ENCODE results near the gene CLEC3B.

The CLEC3B gene

GRCh38 chr3:45003859-45004258, 22.2 kb upstream of the CLEC3B start:
- no peak for DNase-seq (ENCODE audit: low read depth)

- no peak for DNase-seq (ENCODE audit: low read depth)
These were observed 19.0 kb upstream of the CLEC3B start for GRCh38 chr3:45007091-45007490.

- no peak for DNase-seq (ENCODE audit: low read depth)
These were observed 18.0 kb upstream of the CLEC3B start for GRCh38 chr3:45008117-45008516.

GRCh38 chr3:45009868-45010267, 16.2 kb upstream of the CLEC3B start:
- no peak for DNase-seq (ENCODE audit: low read depth)

- no peak for DNase-seq (ENCODE audit: low read depth)
These were observed 15.2 kb upstream of the CLEC3B start for GRCh38 chr3:45010811-45011333.

- DNase-seq (ENCODE audit: low read depth) = no peak
These were observed 14.2 kb upstream of the CLEC3B start for GRCh38 chr3:45011756-45012508.

- DNase-seq (ENCODE audit: low read depth) = no peak
These were observed 13.5 kb upstream of the CLEC3B start for GRCh38 chr3:45012577-45012976.

- no peak for DNase-seq (ENCODE audit: low read depth)
These were observed 9.2 kb upstream of the CLEC3B start for GRCh38 chr3:45016916-45017315.

- no peak for DNase-seq (ENCODE audit: low read depth)
These were observed 8.3 kb upstream of the CLEC3B start for GRCh38 chr3:45017821-45018220.

- no peak for DNase-seq (ENCODE audit: low read depth)
These were observed 5.6 kb upstream of the CLEC3B start for GRCh38 chr3:45020534-45020933.

GRCh38 chr3:45021524-45022297, 4.4 kb upstream of the CLEC3B start:
- DNase-seq (ENCODE audit: low read depth) = no peak

GRCh38 chr3:45023675-45024074, 2.4 kb upstream of the CLEC3B start:
- no peak for DNase-seq (ENCODE audit: low read depth)

- no peak for DNase-seq (ENCODE audit: low read depth)
These were observed 1.4 kb upstream of the CLEC3B start for GRCh38 chr3:45024542-45025255.

- DNase-seq (ENCODE audit: low read depth) = no peak
These were observed 854 bp downstream of the CLEC3B start for GRCh38 chr3:45026957-45027356.

GRCh38 chr3:45027441-45027840, 1.3 kb downstream of the CLEC3B start:
- DNase-seq (ENCODE audit: low read depth) = no peak

GRCh38 chr3:45029216-45029615, 3.1 kb downstream of the CLEC3B start:
- no peak for DNase-seq (ENCODE audit: low read depth)

GRCh38 chr3:45029661-45030060, 3.6 kb downstream of the CLEC3B start:
- no peak for DNase-seq (ENCODE audit: low read depth)

GRCh38 chr3:45031531-45031930, 5.4 kb downstream of the CLEC3B start:
- no peak for DNase-seq (ENCODE audit: low read depth)

- no peak for DNase-seq (ENCODE audit: low read depth)
These were observed 6.0 kb downstream of the CLEC3B start for GRCh38 chr3:45032113-45032512.

- no peak for DNase-seq (ENCODE audit: low read depth)
These were observed 7.7 kb downstream of the CLEC3B start for GRCh38 chr3:45033791-45034190.

- DNase-seq (ENCODE audit: low read depth) = no peak
These were observed 8.6 kb downstream of the CLEC3B start for GRCh38 chr3:45034612-45035252.
